Activated naive CD8-positive, alpha-beta T cell (primary cell): ENCODE measurements around the gene EPHA2.

Experiments used
- H3K27ac Mint-ChIP-seq: one replicate; pipeline ENCODE4 v1.8.0; 2021; ENCODE audit warnings: mixed read lengths
- H3K27me3 Mint-ChIP-seq: one replicate; pipeline ENCODE4 v1.8.0; 2021; ENCODE audit warnings: mixed read lengths
- H3K36me3 Mint-ChIP-seq: one replicate; pipeline ENCODE4 v1.8.0; 2021; ENCODE audit warnings: mixed read lengths
- H3K4me1 Mint-ChIP-seq: one replicate; pipeline ENCODE4 v1.8.0; 2021; ENCODE audit warnings: low read depth, mixed read lengths
- H3K4me3 Mint-ChIP-seq: one replicate; pipeline ENCODE4 v1.8.0; 2021; ENCODE audit warnings: mild to moderate bottlenecking, mixed read lengths
- H3K9me3 Mint-ChIP-seq: one replicate; pipeline ENCODE4 v1.8.0; 2021; ENCODE audit warnings: low read depth, mixed read lengths

The EPHA2 gene

DNA sequence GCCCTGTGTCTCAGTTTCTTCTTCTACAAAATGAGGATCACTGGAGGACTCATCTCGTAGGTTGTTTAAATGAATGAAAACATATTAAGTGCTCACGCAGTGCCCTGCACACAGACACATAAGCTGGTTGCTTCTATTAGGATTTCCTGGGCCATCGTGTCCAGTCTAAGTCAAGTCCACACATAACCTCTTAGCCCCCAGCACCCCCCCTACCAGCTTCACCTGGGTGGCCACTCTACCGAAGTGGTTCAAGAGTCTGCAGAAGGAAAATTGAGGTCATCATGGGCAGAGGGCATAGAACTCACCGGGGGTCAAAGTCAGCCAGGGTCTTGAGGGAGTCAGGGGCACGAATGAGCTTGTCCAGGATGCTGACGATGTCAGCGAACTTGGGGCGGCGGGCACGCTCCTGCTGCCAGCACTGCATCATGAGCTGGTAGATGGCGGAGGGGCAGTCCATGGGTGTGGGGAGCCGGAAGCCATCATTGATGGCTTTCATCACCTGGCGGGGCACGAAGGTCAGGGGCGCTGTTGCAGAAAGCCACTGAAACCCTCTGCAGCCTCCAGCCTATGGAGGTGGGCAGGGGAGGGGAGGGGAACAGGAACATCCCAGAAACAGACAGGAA is 25.8 kb downstream of the EPHA2 start:
- no peaks in the 10 kb centered on the region for H3K9me3 Mint-ChIP-seq
- no peaks in the 10 kb centered on the region for H3K4me1 Mint-ChIP-seq
- no peak overlapping the region for H3K4me3 Mint-ChIP-seq
- no peak overlapping the region for H3K27ac Mint-ChIP-seq
- H3K27me3 Mint-ChIP-seq: no peaks in the 10 kb centered on the region
- no peaks in the 10 kb centered on the region for H3K36me3 Mint-ChIP-seq

GRCh38 chr1:16129316-16129715 is 26.6 kb downstream of the EPHA2 start:
- Mint-ChIP-seq H3K27ac (no peak overlapping the region), H3K4me1 (no peaks in the 10 kb centered on the region), H3K27me3 (no peaks in the 10 kb centered on the region), H3K4me3 (no peak overlapping the region), H3K36me3 (no peaks in the 10 kb centered on the region), H3K9me3 (no peaks in the 10 kb centered on the region)

DNA sequence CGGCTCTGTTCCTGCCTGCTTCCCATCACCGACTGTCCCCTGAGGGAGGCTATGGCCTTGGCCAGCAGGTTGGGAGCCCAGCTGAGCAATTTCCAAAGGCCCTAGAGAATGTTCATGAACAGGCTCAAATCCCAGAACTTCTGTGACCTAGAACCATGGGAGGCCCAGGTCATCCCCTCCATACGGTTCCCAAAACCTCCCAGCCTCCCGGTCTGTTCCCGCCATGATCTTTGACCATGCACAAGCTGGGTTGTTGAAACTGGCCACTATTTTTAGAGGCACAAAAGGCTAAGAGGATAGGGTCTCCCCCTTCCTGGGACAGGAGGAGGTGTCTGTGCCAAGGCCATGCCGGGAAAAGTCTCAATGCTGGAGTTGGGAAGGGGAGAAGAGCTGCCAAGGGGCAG is 27.5 kb downstream of the EPHA2 start:
- no peaks in the 10 kb centered on the region for H3K9me3 Mint-ChIP-seq
- no peak overlapping the region for H3K4me3 Mint-ChIP-seq
- H3K36me3 Mint-ChIP-seq: no peaks in the 10 kb centered on the region
- no peak overlapping the region for H3K27ac Mint-ChIP-seq
- no peaks in the 10 kb centered on the region for H3K27me3 Mint-ChIP-seq
- H3K4me1 Mint-ChIP-seq: no peaks in the 10 kb centered on the region

DNA sequence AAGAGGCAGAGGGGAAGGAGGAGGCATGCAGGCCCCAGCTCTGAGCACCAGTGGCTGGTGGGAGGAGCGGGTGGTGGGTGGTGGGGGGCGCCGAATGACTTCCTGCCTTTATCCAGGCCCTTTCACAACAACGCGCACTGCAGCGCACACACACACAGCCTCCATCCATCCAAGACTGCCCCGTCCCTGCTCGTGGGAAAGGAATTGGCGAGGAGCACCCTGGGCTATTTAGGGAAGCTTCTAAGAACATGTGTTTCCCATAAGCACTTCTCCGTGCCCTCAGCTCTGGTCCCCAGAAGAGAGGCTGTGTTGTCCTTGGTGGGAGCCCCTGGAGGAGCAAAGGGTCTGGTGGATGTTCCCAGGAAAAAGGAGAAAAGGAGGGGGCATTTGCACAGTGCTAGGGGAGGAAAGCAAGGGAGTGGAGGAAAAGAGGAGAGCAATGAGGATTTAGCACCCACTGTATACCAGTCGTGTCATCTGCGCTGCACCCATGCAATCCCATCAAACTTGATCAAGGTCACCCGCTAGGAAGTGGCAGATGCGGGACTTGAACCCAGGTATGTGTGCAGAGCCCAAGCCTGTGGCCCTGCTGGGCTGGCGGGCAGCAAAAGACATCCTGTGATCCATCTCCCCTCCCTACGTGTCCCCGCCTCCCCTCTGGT is 28.1 kb downstream of the EPHA2 start:
- H3K4me1 Mint-ChIP-seq: peaks cover 4% of the 10 kb centered on the region
- no peaks in the 10 kb centered on the region for H3K9me3 Mint-ChIP-seq
- H3K27ac Mint-ChIP-seq: no peak overlapping the region

GRCh38 chr1:16126743-16127515 is 28.9 kb downstream of the EPHA2 start:
- Mint-ChIP-seq H3K4me1 (peaks cover 6% of the 10 kb centered on the region), H3K9me3 (no peaks in the 10 kb centered on the region), H3K36me3 (no peaks in the 10 kb centered on the region), H3K27me3 (no peaks in the 10 kb centered on the region), H3K27ac (no peak overlapping the region), H3K4me3 (no peak overlapping the region)

More for the DNA sequence above, 28.1 kb downstream of the EPHA2 start:
- H3K36me3 Mint-ChIP-seq: no peaks in the 10 kb centered on the region
- no peak overlapping the region for H3K4me3 Mint-ChIP-seq
- no peaks in the 10 kb centered on the region for H3K27me3 Mint-ChIP-seq

DNA sequence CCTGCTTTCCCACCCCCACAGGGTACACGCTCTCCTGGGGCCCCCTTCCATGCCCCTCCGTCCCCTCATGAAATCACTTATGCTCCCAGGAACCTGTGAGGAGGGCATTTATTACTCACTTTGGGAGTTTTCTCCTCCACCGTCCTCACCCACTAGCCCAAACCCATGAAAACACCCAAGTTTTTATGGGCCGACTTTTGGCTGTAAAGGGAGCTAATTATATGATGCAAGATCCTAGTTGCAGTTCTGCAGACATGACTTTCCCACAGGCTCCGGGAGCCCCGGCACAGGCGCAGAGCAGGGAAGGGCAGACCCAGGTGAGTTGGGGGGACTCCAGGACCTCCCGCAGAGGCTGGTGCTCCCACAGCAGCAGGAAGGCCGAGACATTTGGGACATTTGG is 29.7 kb downstream of the EPHA2 start:
- H3K27ac Mint-ChIP-seq: no peak overlapping the region
- peaks cover 6% of the 10 kb centered on the region for H3K4me1 Mint-ChIP-seq
- no peaks in the 10 kb centered on the region for H3K36me3 Mint-ChIP-seq

GRCh38 chr1:16125483-16125882 is 30.4 kb downstream of the EPHA2 start:
- no peaks in the 10 kb centered on the region for H3K9me3 Mint-ChIP-seq
- H3K4me1 Mint-ChIP-seq: peaks cover 6% of the 10 kb centered on the region
- no peaks in the 10 kb centered on the region for H3K36me3 Mint-ChIP-seq
- H3K4me3 Mint-ChIP-seq: no peak overlapping the region
- H3K27ac Mint-ChIP-seq: no peak overlapping the region
- no peaks in the 10 kb centered on the region for H3K27me3 Mint-ChIP-seq

More for the DNA sequence above, 29.7 kb downstream of the EPHA2 start:
- no peaks in the 10 kb centered on the region for H3K27me3 Mint-ChIP-seq
- H3K9me3 Mint-ChIP-seq: no peaks in the 10 kb centered on the region
- no peak overlapping the region for H3K4me3 Mint-ChIP-seq

GRCh38 chr1:16125088-16125470 is 30.8 kb downstream of the EPHA2 start:
- no peak overlapping the region for H3K27ac Mint-ChIP-seq
- H3K4me3 Mint-ChIP-seq: no peak overlapping the region
- H3K36me3 Mint-ChIP-seq: no peaks in the 10 kb centered on the region
- no peaks in the 10 kb centered on the region for H3K27me3 Mint-ChIP-seq
- no peaks in the 10 kb centered on the region for H3K9me3 Mint-ChIP-seq
- H3K4me1 Mint-ChIP-seq: peaks cover 6% of the 10 kb centered on the region

DNA sequence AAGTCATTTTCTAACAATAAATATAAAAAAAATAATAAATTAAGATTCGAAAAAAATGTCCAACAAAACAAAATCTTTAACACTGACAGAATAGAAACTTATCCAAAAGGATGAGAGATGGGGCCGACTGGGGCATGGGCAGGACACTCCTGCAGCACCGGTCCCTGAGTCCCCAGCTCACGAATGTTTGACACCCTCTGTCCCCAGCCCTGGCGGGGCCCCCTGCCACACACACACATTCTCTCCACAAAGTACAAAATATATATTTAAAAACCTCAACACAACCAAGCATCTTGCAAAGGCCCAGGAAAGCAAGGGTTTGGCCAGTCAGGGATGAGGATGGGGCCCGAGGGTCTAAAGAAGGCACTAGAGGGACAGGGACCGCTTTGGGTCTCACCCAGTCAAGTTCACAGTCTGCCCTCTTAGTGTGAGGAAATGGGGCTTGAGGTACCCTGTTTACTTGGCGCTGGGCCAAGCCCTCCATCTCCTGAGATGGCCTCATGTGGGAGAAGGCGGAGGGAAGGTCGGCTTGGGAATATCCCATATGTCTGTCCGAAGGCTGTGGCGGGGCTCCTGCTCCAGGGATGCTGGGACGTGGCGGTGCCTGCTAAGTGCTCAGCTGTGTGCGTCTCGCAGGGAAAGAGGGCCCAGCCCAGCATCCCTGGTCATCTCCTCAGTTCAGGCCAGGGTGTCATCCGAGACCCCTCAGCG is 31.3 kb downstream of the EPHA2 start:
- Mint-ChIP-seq H3K27ac (no peak overlapping the region), H3K9me3 (no peaks in the 10 kb centered on the region), H3K36me3 (no peaks in the 10 kb centered on the region), H3K4me3 (no peak overlapping the region), H3K27me3 (no peaks in the 10 kb centered on the region), H3K4me1 (peaks cover 6% of the 10 kb centered on the region)

DNA sequence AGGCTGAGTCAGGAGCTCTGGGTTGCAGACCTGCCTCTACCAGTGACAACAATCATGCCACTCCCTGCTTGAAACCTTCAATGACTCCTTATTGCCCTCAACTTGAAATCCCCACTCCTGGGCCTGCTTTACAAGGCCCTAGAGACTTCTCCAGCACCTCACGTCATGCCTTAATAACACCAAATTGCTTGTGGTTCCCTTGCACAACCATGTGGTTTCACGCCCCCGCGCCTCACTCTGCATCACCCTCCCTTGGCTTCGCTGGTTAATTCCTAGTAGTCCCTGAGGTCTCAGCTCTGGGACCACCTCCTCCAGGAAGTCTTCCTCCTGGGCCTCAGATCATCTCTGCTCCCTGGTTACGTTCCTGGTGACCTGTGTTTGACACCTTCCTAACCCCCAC is 33.0 kb downstream of the EPHA2 start:
- Mint-ChIP-seq H3K4me1 (peaks cover 6% of the 10 kb centered on the region), H3K27me3 (no peaks in the 10 kb centered on the region), H3K4me3 (no peak overlapping the region), H3K27ac (no peak overlapping the region), H3K36me3 (no peaks in the 10 kb centered on the region), H3K9me3 (no peaks in the 10 kb centered on the region)

DNA sequence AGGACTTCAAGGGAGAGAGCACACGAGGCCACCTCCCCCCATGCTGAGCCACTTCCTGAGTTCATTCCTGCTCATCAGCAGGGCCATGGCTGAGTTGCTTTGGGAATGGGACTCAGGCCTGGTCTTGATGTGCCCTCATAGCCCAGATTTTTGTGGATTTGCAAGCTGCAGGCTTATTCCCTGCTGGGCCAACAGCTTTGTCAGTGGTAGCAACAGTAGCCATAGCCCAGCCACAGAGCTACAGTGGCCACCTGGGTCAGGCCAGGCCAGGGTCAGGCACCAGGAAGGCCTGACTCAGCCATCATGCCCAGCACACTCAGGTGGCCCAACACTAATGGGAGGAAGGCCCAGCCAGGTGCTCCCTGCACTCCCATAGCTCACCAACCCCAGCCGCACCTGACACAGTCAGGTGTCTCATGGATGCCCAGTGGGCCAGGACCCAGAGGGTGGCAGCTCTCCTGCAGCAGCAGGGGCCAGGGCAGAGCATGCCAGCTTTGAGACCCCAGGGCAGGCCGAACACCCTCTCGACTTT is 33.5 kb downstream of the EPHA2 start:
- H3K36me3 Mint-ChIP-seq: no peaks in the 10 kb centered on the region
- H3K4me3 Mint-ChIP-seq: no peak overlapping the region
- H3K27ac Mint-ChIP-seq: no peak overlapping the region
- H3K4me1 Mint-ChIP-seq: peaks cover 6% of the 10 kb centered on the region
- no peaks in the 10 kb centered on the region for H3K27me3 Mint-ChIP-seq
- H3K9me3 Mint-ChIP-seq: no peaks in the 10 kb centered on the region

GRCh38 chr1:16120940-16121410 is 34.9 kb downstream of the EPHA2 start:
- Mint-ChIP-seq H3K4me1 (peaks cover 6% of the 10 kb centered on the region), H3K9me3 (no peaks in the 10 kb centered on the region), H3K4me3 (no peak overlapping the region), H3K27me3 (no peaks in the 10 kb centered on the region), H3K27ac (no peak overlapping the region), H3K36me3 (no peaks in the 10 kb centered on the region)

DNA sequence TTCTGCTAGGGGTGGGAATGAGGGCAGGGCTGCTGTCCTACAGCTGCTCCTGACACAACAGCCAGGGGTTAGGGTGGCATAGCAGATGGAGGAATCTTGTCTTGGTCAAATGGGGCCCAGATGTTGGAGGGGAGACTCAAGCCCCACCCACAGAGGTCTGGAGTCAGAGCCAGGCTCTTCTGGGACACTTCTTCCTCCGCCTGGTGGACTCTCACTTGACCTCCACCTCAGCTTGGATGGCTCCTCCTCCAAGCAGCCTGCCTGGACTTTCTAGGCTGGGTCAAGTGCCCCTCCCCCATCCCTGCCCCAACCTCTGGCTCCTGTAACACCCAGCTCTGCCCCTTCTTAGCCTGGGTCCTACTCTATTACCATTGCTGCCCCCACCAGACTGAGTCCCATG is 35.5 kb downstream of the EPHA2 start:
- Mint-ChIP-seq H3K4me3 (no peak overlapping the region), H3K27ac (no peak overlapping the region), H3K9me3 (no peaks in the 10 kb centered on the region), H3K27me3 (no peaks in the 10 kb centered on the region), H3K36me3 (no peaks in the 10 kb centered on the region), H3K4me1 (peaks cover 6% of the 10 kb centered on the region)

- Mint-ChIP-seq H3K4me3 (no peak overlapping the region), H3K36me3 (no peaks in the 10 kb centered on the region), H3K9me3 (no peaks in the 10 kb centered on the region), H3K27ac (no peak overlapping the region), H3K4me1 (peaks cover 6% of the 10 kb centered on the region), H3K27me3 (no peaks in the 10 kb centered on the region)
Measured at GRCh38 chr1:16119926-16120325, 35.9 kb downstream of the EPHA2 start.

GRCh38 chr1:16119504-16119903 is 36.4 kb downstream of the EPHA2 start:
- Mint-ChIP-seq H3K4me1 (peaks cover 6% of the 10 kb centered on the region), H3K27ac (no peak overlapping the region), H3K9me3 (no peaks in the 10 kb centered on the region), H3K27me3 (no peaks in the 10 kb centered on the region), H3K4me3 (no peak overlapping the region), H3K36me3 (no peaks in the 10 kb centered on the region)
